GM21529 (cell line): Measurements from ENCODE around the gene DHX16.

Source experiments
- ATAC-seq: cut with Tn5 transposase; IDR thresholded peaks from one replicate; pipeline ENCODE4 v1.9.1; 2021; ENCODE audit not compliant: unreplicated experiment

DHX16 gene

GRCh38 chr6:30610065-30610464 is 62.7 kb downstream of the DHX16 start:
- no peak for ATAC-seq

DNA sequence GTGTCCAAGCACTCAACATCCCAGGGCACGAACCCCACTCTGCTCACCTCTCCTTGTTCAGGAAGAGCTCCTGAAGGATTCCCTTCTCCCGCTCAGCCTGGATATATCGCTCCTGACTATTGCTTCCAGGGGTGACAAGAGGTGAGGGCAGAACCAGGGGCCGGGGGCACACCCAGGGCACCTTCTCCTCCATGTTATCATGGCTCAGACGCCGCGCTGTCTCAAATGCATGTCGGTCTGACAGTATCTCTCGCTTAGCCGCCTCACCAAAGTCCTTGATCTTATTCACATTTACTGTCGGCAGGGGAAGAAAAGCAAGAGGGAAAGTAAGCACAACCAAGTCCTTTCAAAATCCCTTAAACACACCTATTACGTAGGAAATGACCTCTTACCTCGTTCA is 68.8 kb downstream of the DHX16 start:
- ATAC-seq = no peak
